GM23248 (cell line): ENCODE results near the gene NGDN. TPM values are rescaled to one million over a fixed set of nuclear protein-coding genes. Genes with fewer than 3 reads are reported as not detected.

Experiments
- DNase-seq: peaks from one replicate; pipeline ENCODE4 v3.0.0-alpha.2; 2015
- H2AFZ ChIP-seq: fragments of 200-600 bp; sonication (generic); 2 replicates; pipeline ENCODE4 v1.6.1; 2016; ENCODE audit warnings: antibody characterized with exemption
- H3F3A ChIP-seq: fragments of 200-600 bp; sonication (generic); 2 replicates; pipeline ENCODE4 v1.6.1; 2016; ENCODE audit warnings: mild to moderate bottlenecking, antibody characterized with exemption, mixed run types; ENCODE audit not compliant: insufficient read depth
- H3K27ac ChIP-seq: fragments of 200-600 bp; sonication (generic); 2 replicates; pipeline ENCODE4 v1.5.1; 2016; ENCODE audit warnings: mild to moderate bottlenecking
- H3K27me3 ChIP-seq: fragments of 200-600 bp; sonication (generic); replicated peaks from 2 replicates; pipeline ENCODE4 v1.6.1; 2016; ENCODE audit warnings: mild to moderate bottlenecking; ENCODE audit not compliant: insufficient read depth
- H3K36me3 ChIP-seq: fragments of 200-600 bp; sonication (generic); 2 replicates; pipeline ENCODE4 v1.6.1; 2016; ENCODE audit warnings: low read depth, mild to moderate bottlenecking
- H3K4me1 ChIP-seq: fragments of 200-600 bp; sonication (generic); 2 replicates; pipeline ENCODE4 v1.6.1; 2016; ENCODE audit warnings: mild to moderate bottlenecking; ENCODE audit not compliant: insufficient read depth
- H3K4me2 ChIP-seq: fragments of 200-600 bp; sonication (generic); one replicate; pipeline ENCODE4 v1.6.1; 2016; ENCODE audit warnings: mild to moderate bottlenecking; ENCODE audit not compliant: unreplicated experiment
- H3K4me3 ChIP-seq: fragments of 200-600 bp; sonication (generic); 2 replicates; pipeline ENCODE4 v1.5.1; 2016; ENCODE audit warnings: mild to moderate bottlenecking
- H3K79me2 ChIP-seq: fragments of 200-600 bp; sonication (generic); 2 replicates; pipeline ENCODE4 v1.6.1; 2016; ENCODE audit warnings: mild to moderate bottlenecking; ENCODE audit not compliant: insufficient read depth
- H3K9ac ChIP-seq: fragments of 200-600 bp; sonication (generic); 2 replicates; pipeline ENCODE4 v1.6.1; 2016; ENCODE audit warnings: mild to moderate bottlenecking
- H3K9me2 ChIP-seq: fragments of 200-600 bp; sonication (generic); 2 replicates; pipeline ENCODE4 v1.6.1; 2016; ENCODE audit warnings: mixed run types, mild to moderate bottlenecking, moderate library complexity; ENCODE audit not compliant: insufficient read depth
- H3K9me3 ChIP-seq: fragments of 200-600 bp; sonication (generic); one replicate; pipeline ENCODE4 v1.6.1; 2017; ENCODE audit warnings: low read depth
- H4K20me1 ChIP-seq: fragments of 200-600 bp; sonication (generic); 2 replicates; pipeline ENCODE4 v1.6.0; 2016; ENCODE audit not compliant: insufficient read depth
- EZH2 ChIP-seq: fragments of 200-600 bp; sonication (generic); IDR thresholded peaks from 2 replicates; pipeline ENCODE4 v1.6.1; 2018; ENCODE audit warnings: antibody characterized with exemption, mild to moderate bottlenecking; ENCODE audit not compliant: insufficient read depth, poor library complexity, severe bottlenecking
- EZH2phosphoT487 ChIP-seq: fragments of 200-600 bp; sonication (generic); IDR thresholded peaks from 2 replicates; pipeline ENCODE4 v1.6.1; 2018; ENCODE audit warnings: antibody characterized with exemption, moderate library complexity, mild to moderate bottlenecking, low read depth; ENCODE audit not compliant: insufficient read depth
- WGBS, 2 experiments: methylation state at CpG; one replicate each; pipeline ENCODE4 v1.1.6; 2015 to 2017; ENCODE audit warnings: low lambda C conversion rate in 2 of 2, low coverage in 1 of 2; ENCODE audit errors: missing lambda C conversion rate in 2 of 2; 5-methylcytosine and 5-hydroxymethylcytosine counted together
- in situ Hi-C: fragments of 300-500 bp; cut with MboI; formaldehyde crosslinking; loops from 2 replicates; pipeline ENCODE4 v1.15.0; 2020
- polyA plus RNA-seq: library from polyadenylated mRNA; unstranded; fragments of >200 nt; fragmentation: Nextera tagmentation; extraction: Ambion mirVana; gene quantifications from 2 replicates; pipeline ENCODE4 v1.2.1, GENCODE V29; 2016
- total RNA-seq: library from RNA; depleted of rRNA; stranded (reverse); fragments of >200 nt; shearing (Covaris generic); gene quantifications from 2 replicates; pipeline ENCODE4 v1.2.3, GENCODE V29; 2014

NGDN gene
- total and polyA plus RNA-seq, 2 experiments from 2014 or later: 25.9 to 39.9 TPM

DNA sequence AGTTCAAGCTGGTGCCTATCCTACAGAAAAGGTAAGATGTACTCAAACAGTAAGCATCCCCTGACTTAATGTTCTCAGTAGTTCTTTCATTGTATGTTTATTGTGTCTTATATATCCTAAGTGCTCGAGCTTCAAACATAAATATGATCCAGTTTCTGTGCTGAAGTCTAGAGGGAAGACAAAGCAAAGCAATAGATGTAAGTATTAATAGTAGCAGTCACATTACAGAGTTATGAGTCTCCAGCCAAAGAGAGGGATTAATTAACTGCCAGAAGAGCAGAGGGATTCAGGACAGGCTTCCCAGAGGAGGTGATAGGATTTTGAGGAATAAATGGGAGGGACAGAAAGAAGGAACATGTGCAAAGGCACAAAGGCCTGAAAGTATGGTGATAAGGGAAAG, 1.4 kb downstream of the NGDN start:
- Histone ChIP-seq H2AFZ (no peak overlapping the region), H3K36me3 (peaks cover 29% of the 10 kb centered on the region), H3K4me1 (peaks cover 9% of the 10 kb centered on the region), H3K9ac (peak overlapping the region; percentile 96), H4K20me1 (no peaks in the 10 kb centered on the region), H3K27ac (no peak overlapping the region), H3K9me2 (no peaks in the 10 kb centered on the region), H3K9me3 (no peaks in the 10 kb centered on the region), H3K27me3 (no peaks in the 10 kb centered on the region), H3K4me3 (peak overlapping the region; percentile 98; the same call in 1 of the 2 replicates), H3K4me2 (peak overlapping the region; percentile 94), H3F3A (peaks cover 15% of the 10 kb centered on the region; the same call in 1 of the 2 replicates), H3K79me2 (peaks cover 24% of the 10 kb centered on the region)
- WGBS, 2 experiments: 50 to 60% methylated on average over 1 of the region's 1 CpG
- no peak for DNase-seq
- TF ChIP-seq EZH2: no peak
- in situ Hi-C loops: no loop called here

DNA sequence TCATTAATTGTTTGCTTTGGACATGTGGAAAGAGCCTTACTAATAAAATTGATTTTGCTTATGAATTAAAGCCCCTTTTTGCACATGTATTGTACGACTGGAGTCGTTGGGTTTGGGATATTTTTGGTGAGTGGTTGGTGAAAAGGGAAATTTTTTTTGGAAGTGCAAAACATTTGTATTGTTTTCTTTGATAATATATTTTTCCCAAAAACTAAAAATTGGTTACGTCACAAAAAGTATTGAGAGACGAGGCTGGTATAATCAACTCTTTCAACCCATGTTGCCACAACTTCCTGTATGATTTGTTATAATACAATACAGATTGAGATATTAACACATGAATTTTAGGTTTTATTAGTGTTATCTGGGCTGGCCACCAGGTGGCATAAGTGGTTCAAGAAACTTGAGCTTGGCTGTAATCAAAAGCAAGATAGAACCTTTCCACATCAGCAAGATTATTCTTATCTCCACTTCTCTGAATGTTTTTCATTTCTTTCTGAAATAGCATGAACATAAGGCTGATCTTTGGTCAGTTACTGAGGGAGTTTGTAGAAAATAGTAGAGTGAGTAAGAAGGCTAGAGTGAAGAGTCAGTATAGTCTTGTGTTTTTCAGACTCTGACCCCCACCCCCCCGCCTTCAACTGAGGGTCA, 8.7 kb downstream of the NGDN start:
- WGBS, 2 experiments: 7 to 8% methylated on average over 5 of the region's 5 CpGs
- no peak overlapping the region for H3K4me2 ChIP-seq
- H4K20me1 ChIP-seq: no peaks in the 10 kb centered on the region
- no peaks in the 10 kb centered on the region for H3K79me2 ChIP-seq
- no peaks in the 10 kb centered on the region for H3K9me2 ChIP-seq
- no peak overlapping the region for H3K9ac ChIP-seq
- H3K4me3 ChIP-seq: no peak overlapping the region
- no peaks in the 10 kb centered on the region for H3K9me3 ChIP-seq
- no peaks in the 10 kb centered on the region for H3K27me3 ChIP-seq
- in situ Hi-C loops: no loop called here
- peak; percentile 75 for DNase-seq
- no peak overlapping the region for H2AFZ ChIP-seq
- TF ChIP-seq EZH2phosphoT487 (no peak), EZH2 (no peak)
- H3K36me3 ChIP-seq: peaks cover 41% of the 10 kb centered on the region
- H3K4me1 ChIP-seq: no peaks in the 10 kb centered on the region
- peaks cover 37% of the 10 kb centered on the region for H3F3A ChIP-seq
- no peak overlapping the region for H3K27ac ChIP-seq

DNA sequence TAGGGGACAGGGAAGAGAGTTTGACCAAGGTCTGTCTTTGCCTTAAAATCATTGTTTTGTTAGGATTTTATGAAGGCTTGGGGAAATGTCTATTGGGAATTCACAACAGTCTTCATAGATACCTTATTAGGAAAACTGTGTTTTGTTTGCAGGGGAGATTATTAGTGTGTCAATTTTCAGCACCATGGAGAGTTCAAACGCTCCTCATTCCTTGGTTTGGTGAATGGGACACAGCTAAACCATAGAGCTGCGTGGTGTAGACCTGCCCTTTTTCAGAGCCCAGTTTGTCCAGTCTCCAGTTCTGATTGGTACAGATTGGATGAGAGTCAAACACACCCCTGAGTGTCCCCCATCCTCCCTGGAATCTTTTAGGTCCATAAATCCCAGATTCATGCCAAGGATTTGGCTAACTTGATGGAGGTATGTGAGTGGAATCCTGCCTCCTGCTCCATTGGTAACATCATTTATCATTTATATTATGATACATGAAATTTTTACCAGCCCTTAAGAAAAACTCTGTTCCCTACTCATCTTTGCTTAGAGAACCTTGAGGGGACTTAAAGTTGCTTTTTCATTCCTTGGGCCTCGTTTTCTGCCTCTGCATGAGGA, 12.0 kb downstream of the NGDN start:
- Histone ChIP-seq H2AFZ (no peak overlapping the region), H3K4me1 (no peaks in the 10 kb centered on the region), H3K9me2 (no peaks in the 10 kb centered on the region), H3K27ac (no peak overlapping the region), H3K27me3 (no peaks in the 10 kb centered on the region), H3K36me3 (peaks cover 15% of the 10 kb centered on the region), H4K20me1 (no peaks in the 10 kb centered on the region), H3F3A (peaks cover 17% of the 10 kb centered on the region), H3K79me2 (no peaks in the 10 kb centered on the region), H3K9ac (no peak overlapping the region), H3K4me3 (no peak overlapping the region), H3K4me2 (no peak overlapping the region), H3K9me3 (no peaks in the 10 kb centered on the region)
- WGBS, 2 experiments: 68 to 80% methylated on average over 3 of the region's 3 CpGs
- in situ Hi-C loops: loop anchor here (10.0 kb wide), 1 partner anchor 73 kb away; the partner anchor contains the start of genes THTPA and ZFHX2
- DNase-seq: peak; percentile 45
- no peak for TF ChIP-seq EZH2phosphoT487
- no peak for TF ChIP-seq EZH2

DNA sequence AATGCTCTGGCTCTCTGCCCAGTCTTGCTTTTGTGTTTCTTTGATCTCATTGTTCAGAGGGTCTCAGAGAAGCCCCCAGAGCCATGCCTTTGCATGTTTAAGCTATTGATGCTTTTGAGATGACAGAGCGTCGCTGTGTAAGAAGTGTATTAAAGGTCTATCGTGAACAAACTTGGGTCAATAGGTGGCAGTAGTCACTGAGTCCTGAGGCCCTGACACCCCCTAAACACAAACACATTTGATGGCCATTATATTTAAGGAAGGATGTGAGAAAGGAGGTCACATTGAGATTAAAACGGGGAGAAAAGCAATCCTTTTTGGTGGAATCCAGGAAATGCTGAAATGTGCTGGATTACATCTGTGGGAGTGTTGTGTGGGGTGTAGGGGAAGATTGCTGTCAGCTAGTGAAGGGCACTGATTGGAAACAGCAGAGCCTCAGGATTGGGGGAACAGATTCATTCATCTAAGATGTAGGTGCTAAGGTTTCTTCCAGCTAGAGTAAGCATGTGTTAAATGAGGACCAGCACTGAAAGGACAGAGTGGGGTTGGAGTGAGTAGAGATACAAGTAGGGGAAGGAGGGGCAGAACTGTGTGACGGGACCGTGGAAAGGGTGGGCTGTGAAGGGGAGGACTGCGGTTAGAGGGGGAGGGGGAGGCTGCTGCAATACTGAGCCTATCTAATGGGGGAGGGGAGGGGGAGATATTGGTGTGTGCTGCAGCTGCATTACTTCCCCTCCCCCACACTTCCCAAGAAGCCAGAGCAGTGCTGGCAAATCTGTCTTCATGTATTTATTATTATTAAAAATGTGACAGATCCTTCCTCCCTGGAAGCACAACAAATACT, 12.7 kb downstream of the NGDN start:
- peaks cover 12% of the 10 kb centered on the region; the same call in 1 of the 2 replicates for H3K36me3 ChIP-seq
- H3K79me2 ChIP-seq: no peaks in the 10 kb centered on the region
- H3F3A ChIP-seq: peaks cover 10% of the 10 kb centered on the region
- 48 to 59% methylated on average over 7 of the region's 7 CpGs for WGBS, 2 experiments
- H3K27ac ChIP-seq: no peak overlapping the region
- H3K27me3 ChIP-seq: no peaks in the 10 kb centered on the region
- no peak for DNase-seq
- TF ChIP-seq EZH2: no peak
- no peak for TF ChIP-seq EZH2phosphoT487
- H4K20me1 ChIP-seq: no peaks in the 10 kb centered on the region
- H3K4me2 ChIP-seq: no peak overlapping the region
- no peak overlapping the region for H3K4me3 ChIP-seq
- no peak overlapping the region for H3K9ac ChIP-seq
- H3K9me2 ChIP-seq: no peaks in the 10 kb centered on the region
- in situ Hi-C loops: loop anchor here (10.0 kb wide), 1 partner anchor 73 kb away; the partner anchor contains the start of genes THTPA and ZFHX2
- H2AFZ ChIP-seq: no peak overlapping the region
- no peaks in the 10 kb centered on the region for H3K4me1 ChIP-seq
- H3K9me3 ChIP-seq: no peaks in the 10 kb centered on the region
